OCI-LY3 (cell line): ENCODE results near the gene DMWD.

Experiments
- H2AFZ ChIP-seq: fragments of 200-600, 300-600 bp; shearing (Covaris generic); 2 replicates; pipeline ENCODE4 v1.6.0; 2014; ENCODE audit warnings: antibody characterized with exemption, low read depth, low read length
- H3K27ac ChIP-seq: fragments of 200-600, 300-600 bp; sonication (generic); 2 replicates; pipeline ENCODE4 v1.5.1; 2014; ENCODE audit warnings: mild to moderate bottlenecking, low read length, moderate library complexity, mixed read lengths
- H3K27me3 ChIP-seq: fragments of 200-600, 300-600 bp; sonication (generic); 2 replicates; pipeline ENCODE4 v1.6.1; 2014; ENCODE audit warnings: low read depth, low read length, mixed read lengths
- H3K36me3 ChIP-seq: fragments of 200-600, 300-600 bp; sonication (generic); replicated peaks from 2 replicates; pipeline ENCODE3; 2014; ENCODE audit warnings: low read depth, low read length, mixed read lengths
- H3K4me1 ChIP-seq: fragments of 300-600, 200-600 bp; sonication (generic); 2 replicates; pipeline ENCODE4 v1.6.1; 2014; ENCODE audit warnings: low read length, mixed read lengths
- H3K4me2 ChIP-seq: fragments of 200-600, 300-600 bp; sonication (generic); 2 replicates; pipeline ENCODE4 v1.6.1; 2014; ENCODE audit warnings: low read length, mixed read lengths
- H3K4me3 ChIP-seq: fragments of 300-600, 200-600 bp; sonication (generic); 2 replicates; pipeline ENCODE4 v1.5.1; 2014; ENCODE audit warnings: antibody characterized with exemption, mild to moderate bottlenecking, low read length, moderate library complexity
- H3K79me2 ChIP-seq: fragments of 300-600, 200-600 bp; shearing (Covaris generic); 2 replicates; pipeline ENCODE4 v1.6.1; 2014; ENCODE audit warnings: mild to moderate bottlenecking, low read length, mixed read lengths
- H3K9ac ChIP-seq: fragments of 300-600, 200-600 bp; shearing (Covaris generic); 2 replicates; pipeline ENCODE4 v1.6.0; 2014; ENCODE audit warnings: mild to moderate bottlenecking, low read length, moderate library complexity
- H3K9me3 ChIP-seq: fragments of 200-600, 300-600 bp; shearing (Covaris generic); 2 replicates; pipeline ENCODE4 v1.6.1; 2014; ENCODE audit warnings: low read length, mixed read lengths; ENCODE audit not compliant: insufficient read depth
- H4K20me1 ChIP-seq: fragments of 200-600, 300-600 bp; sonication (generic); 2 replicates; pipeline ENCODE4 v1.6.1; 2016; ENCODE audit warnings: low read length, mixed read lengths; ENCODE audit not compliant: insufficient read depth
- CTCF ChIP-seq: fragments of 200-600, 300-600 bp; sonication (generic); IDR thresholded peaks from 2 replicates; pipeline ENCODE4 v1.5.1; 2014; ENCODE audit warnings: antibody characterized with exemption, low read length, low read depth
- EZH2phosphoT487 ChIP-seq: fragments of 200-600 bp; shearing (Covaris generic); IDR thresholded peaks from 2 replicates; pipeline ENCODE4 v1.6.1; 2018; ENCODE audit warnings: antibody characterized with exemption, mixed run types, low read depth

Gene DMWD

GRCh38 chr19:45825263-45825605 lies 32.6 kb upstream of the DMWD start:
- H3K4me1 ChIP-seq = no peaks in the 10 kb centered on the region
- no peak overlapping the region for H3K4me3 ChIP-seq
- H3K9ac ChIP-seq = no peak overlapping the region
- no peaks in the 10 kb centered on the region for H3K27me3 ChIP-seq
- H2AFZ ChIP-seq = no peak overlapping the region
- H3K4me2 ChIP-seq = no peak overlapping the region
- H3K27ac ChIP-seq = no peak overlapping the region
- H3K36me3 ChIP-seq = peaks cover 93% of the 10 kb centered on the region
- H4K20me1 ChIP-seq = no peaks in the 10 kb centered on the region
- no peaks in the 10 kb centered on the region for H3K79me2 ChIP-seq
- no peak for TF ChIP-seq EZH2phosphoT487
- no peak for TF ChIP-seq CTCF
- H3K9me3 ChIP-seq = no peaks in the 10 kb centered on the region

DNA sequence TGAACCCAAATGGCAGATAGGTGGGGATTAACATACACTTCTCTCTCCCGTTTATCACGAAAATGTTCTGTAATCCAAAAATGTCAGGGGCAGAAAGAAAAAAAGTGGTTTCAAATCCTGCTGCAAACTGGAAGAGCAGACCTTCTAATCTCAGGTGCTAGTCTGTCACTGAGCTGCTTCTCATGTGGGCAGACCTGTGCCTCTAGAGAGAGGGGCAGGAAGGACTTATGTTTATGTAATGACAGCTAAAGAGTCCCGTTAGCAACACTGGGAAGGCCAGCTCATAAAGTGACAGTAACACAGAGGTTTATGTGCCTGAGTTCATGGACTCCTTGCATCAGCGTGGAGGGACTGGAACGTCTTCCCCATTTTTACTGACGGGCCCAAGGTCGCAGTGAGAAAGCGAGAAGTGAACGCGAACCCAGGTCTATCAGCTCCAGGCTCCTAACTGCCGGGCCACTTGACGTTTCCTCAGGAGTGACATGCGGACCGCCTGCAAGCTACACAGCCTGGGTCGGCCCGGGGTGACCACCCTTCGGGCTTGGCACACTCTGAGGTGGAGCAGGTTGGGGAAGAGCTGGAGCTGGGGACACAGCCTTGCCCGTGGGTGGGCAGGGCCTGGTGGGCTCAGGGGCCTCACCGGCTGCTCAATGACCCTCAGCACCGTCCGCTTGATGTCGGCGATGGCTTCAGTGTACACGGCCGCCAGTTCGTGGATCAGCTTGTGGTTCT lies 32.1 kb upstream of the DMWD start:
- H3K27me3 ChIP-seq = no peaks in the 10 kb centered on the region
- no peak overlapping the region for H3K4me2 ChIP-seq
- TF ChIP-seq EZH2phosphoT487 (no peak), CTCF (no peak)
- H3K27ac ChIP-seq = no peak overlapping the region
- H3K79me2 ChIP-seq = no peaks in the 10 kb centered on the region
- H4K20me1 ChIP-seq = no peaks in the 10 kb centered on the region
- peaks cover 89% of the 10 kb centered on the region for H3K36me3 ChIP-seq
- no peak overlapping the region for H3K9ac ChIP-seq
- H3K4me3 ChIP-seq = no peak overlapping the region
- H3K9me3 ChIP-seq = no peaks in the 10 kb centered on the region
- no peaks in the 10 kb centered on the region for H3K4me1 ChIP-seq
- no peak overlapping the region for H2AFZ ChIP-seq

DNA sequence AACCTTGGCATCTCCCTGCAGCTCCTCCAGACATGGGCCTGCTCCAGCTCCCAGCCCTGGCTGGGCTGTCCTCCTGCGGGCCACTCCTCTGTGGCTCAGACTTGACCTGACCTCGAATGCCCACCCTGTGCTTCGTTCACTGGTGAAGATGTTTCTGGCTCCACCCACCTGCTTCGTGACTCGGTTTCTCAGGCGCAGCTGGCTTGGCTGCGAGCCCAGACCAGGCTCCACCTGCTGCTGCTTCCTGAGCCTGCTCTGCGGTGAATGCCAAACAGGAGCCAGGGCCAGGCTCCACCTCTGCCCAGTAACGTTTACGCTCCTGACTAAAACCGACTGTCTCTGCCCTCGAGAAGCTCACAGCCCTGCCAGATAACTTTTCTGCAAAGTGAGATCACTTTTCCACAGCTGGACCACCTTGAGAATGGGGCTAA lies 31.4 kb upstream of the DMWD start:
- no peak overlapping the region for H2AFZ ChIP-seq
- no peaks in the 10 kb centered on the region for H3K79me2 ChIP-seq
- no peak overlapping the region for H3K27ac ChIP-seq
- no peaks in the 10 kb centered on the region for H3K27me3 ChIP-seq
- no peaks in the 10 kb centered on the region for H3K9me3 ChIP-seq
- H3K9ac ChIP-seq = no peak overlapping the region
- H3K4me1 ChIP-seq = no peaks in the 10 kb centered on the region
- TF ChIP-seq CTCF = no peak
- no peak for TF ChIP-seq EZH2phosphoT487
- H4K20me1 ChIP-seq = no peaks in the 10 kb centered on the region
- H3K36me3 ChIP-seq = peaks cover 89% of the 10 kb centered on the region
- H3K4me2 ChIP-seq = no peak overlapping the region
- H3K4me3 ChIP-seq = no peak overlapping the region

DNA sequence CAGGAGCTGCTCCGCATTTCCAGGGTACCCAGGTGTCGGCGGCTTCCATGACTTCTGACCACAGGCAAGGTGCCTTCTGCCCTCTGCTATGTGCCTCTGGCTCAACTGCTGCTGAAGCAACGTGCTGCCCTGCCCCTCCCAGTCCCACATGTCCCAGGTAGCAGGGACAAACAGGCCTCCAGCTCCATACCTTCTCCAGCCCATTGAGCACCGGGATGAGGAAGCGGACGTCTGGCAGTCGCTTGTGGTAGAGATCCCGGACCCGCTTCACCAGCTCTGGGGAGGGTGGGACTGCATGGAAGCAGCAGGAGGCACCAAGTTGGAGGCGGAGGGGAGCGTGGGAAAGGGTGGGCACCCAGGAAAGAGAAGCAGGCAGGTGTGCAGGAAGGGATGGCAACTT lies 30.5 kb upstream of the DMWD start:
- H3K9ac ChIP-seq = no peak overlapping the region
- no peaks in the 10 kb centered on the region for H3K4me1 ChIP-seq

More for the DNA sequence above, 30.5 kb upstream of the DMWD start:
- TF ChIP-seq CTCF (no peak), EZH2phosphoT487 (no peak)
- H3K36me3 ChIP-seq = peaks cover 80% of the 10 kb centered on the region
- H4K20me1 ChIP-seq = no peaks in the 10 kb centered on the region
- H3K27me3 ChIP-seq = no peaks in the 10 kb centered on the region
- H3K9me3 ChIP-seq = no peaks in the 10 kb centered on the region
- no peak overlapping the region for H2AFZ ChIP-seq
- no peak overlapping the region for H3K4me3 ChIP-seq
- H3K79me2 ChIP-seq = no peaks in the 10 kb centered on the region
- no peak overlapping the region for H3K4me2 ChIP-seq
- no peak overlapping the region for H3K27ac ChIP-seq
